GM21515 (cell line): ENCODE data around the gene AKT3.
"Not testable (repeated sequence)": the region's sequence is repeated elsewhere in the genome, so short reads cannot be mapped to it uniquely, and the experiment has no call there.

Source experiments
- ATAC-seq: cut with Tn5 transposase; IDR thresholded peaks from one replicate; pipeline ENCODE4 v1.9.1; 2021; ENCODE audit not compliant: unreplicated experiment

The AKT3 gene

DNA sequence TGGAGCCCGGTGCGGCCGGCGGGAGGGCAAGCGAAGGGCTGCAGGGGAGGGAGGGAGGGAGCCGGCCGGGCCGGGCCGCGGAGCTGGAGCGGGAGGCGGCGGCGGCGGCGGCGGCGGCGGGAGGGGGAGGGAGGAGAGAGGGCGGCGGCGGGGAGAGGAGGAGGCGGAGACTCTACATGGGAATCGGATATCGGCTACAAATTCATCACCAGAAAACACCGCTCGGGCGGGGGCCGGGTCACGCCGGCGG is at the start of gene AKT3:
TSS of gene AKT3 (minus strand) at position 42 of the 250 bp plus-strand sequence. CDS start 7,073 bp downstream, outside the sequence.
- peak; percentile 61 for ATAC-seq

DNA sequence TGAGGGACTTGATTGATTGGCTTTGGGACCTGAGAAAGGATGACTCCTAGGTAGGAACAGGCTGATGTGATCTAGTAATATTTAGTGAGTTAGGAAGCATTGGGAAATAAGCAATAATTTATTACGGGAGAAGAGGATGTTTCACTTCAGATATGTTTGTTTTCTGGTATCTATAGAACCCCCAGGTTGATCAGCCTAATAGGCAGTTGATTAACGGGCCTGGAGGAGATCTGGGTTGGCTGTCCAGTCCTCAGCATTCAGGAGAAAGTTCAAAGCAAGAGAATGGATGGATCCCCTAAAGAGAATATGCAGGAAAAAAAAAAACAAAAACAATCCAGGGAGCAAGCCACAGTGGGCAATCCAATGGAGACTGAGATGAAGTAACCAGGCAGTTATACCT is 48.2 kb upstream of the AKT3 start:
- ATAC-seq = no peak

DNA sequence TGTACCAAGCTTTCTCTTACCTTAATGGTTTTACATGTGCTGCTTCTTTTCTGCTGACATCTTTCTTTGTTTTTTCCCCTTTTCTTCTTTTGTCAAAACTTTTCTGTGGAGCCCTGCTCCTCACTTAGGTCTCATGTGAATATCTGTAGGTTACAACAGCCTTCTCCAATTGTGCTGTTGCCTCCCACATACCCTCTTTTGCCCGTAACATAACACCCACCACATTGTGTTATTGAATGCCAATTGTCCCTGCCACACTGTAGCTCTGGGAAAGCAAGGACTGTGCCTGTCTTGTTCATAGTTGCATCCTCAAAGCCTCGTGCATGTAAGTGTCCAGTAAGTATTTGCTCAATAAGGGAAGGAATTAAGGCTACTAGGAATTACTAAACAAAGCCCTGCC is 46.3 kb upstream of the AKT3 start:
- ATAC-seq = no peak

DNA sequence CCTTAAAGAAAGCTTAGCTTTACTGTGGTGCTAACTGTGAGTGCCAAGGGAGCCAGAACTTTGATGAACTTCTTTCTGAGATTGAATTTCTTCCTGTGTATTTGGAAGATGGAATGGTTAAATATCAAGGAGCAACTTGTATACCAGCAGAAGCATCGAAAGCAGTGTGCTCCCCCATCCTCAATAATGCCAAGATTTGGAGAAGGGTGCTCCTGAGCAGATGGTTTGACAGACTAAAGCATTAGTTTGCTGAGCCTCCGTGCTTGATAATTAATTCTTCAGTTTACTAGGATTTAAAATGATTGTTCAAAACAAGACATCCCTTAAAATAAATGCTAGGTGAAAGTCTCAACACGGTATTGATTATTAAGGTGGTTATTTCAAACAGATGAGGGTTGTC is 42.4 kb upstream of the AKT3 start:
- no peak for ATAC-seq

DNA sequence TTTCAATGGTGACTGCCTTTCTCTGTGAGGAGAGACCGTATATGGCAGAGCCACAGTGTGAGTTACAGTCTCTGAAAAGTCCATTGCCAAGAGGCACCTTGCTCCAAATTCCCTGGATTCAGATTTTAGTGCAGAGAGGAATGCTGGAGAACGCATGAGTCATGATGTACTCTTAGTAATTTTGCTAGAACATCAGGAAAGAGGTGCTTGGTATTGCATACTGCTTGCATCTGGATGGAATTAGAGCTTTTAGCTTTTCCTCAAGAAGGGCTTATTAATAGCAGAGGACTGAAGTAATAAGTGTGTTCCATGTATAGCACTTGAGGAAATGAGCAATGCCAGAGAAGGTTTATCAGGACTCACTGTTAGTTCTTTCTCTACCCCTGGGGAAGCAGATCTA is 40.5 kb upstream of the AKT3 start:
- ATAC-seq = no peak

DNA sequence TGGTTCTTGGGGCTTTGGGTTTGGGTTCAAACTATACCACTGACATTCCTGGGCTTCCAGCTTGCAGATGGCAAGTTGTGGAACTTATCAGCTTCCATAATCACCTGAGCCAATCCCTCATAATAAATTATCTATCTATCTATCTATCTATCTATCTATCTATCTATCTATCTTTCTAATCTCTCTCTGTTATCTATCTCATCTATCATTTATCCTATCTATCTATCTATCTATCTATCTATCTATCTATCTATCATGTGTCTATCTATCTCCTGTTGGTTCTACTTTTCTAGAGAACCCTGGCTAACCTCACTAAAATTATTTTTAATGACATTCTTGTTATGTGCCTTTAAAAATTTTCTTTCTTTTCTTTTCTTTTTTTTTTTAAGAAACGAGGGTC is 35.8 kb upstream of the AKT3 start:
- no peak for ATAC-seq

DNA sequence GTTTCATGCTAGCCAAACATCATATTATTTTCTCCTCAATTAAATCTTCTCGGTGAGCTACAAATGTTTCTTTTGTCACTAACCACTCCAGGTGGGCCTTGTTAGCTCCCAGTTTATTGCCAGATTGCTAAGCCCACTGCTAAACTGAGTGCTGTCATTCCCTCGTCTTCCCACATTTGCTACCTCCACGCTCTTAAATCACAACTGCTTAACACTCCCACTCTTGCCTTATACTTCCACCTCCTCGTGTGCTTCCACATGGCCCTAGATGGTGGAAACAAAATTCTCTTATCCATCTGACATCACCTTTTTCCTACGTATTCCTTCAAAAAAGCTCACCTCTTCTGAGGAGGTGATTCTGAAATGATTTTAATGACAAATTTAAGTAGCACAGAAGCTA is 34.6 kb upstream of the AKT3 start:
- no peak for ATAC-seq

DNA sequence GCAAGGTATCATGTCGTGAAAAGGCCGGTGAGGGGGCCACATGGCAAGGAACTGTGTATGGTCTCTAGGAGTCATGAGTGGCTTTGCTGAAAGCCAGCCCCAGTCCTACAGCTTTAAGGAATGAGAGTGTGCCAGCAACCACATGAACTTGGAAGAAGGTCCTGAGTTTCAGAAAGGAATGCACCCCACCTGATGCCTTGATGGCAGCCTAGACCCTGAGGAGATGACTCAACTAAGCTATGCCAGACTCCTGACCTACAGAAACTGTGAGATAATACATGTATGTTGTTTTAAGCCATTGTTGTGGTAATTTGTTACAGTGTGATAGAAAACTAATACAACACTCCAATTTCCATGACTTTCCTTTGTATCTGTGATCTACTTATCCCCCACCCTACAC is 33.5 kb upstream of the AKT3 start:
- ATAC-seq = no peak

DNA sequence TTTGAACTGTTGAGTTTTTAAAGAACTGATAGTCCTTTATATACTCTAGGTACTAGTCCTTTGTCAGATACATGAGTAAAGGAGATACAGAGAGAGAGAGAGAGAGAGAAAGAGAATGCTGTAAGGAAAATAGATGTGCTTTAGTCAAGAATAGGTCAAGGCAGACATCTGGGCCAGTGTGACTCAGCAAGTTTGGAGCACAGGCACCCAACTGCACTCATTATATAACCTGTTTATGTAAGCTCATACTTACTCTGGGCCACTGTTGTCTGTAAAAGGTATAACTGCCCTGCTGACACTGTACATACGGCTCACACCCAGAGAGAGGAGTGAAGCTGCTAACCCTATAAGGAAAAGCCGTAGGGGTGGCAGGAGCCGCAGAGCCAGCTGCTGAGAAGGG is 32.2 kb upstream of the AKT3 start:
- ATAC-seq = no peak

DNA sequence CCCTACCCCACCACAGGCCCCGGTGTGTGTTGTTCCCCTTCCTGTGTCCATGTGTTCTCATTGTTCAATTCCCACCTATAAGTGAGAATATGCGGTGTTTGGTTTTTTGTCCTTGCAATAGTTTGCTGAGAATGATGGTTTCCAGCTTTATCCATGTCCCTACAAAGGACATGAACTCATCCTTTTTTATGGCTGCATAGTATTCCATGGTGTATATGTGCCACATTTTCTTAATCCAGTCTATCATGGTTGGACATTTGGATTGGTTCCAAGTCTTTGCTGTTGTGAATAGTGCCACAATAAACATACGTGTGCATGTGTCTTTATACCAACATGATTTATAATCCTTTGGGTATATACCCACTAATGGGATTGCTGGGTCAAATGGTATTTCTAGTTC is 27.0 kb upstream of the AKT3 start:
- not testable (repeated sequence) for ATAC-seq

DNA sequence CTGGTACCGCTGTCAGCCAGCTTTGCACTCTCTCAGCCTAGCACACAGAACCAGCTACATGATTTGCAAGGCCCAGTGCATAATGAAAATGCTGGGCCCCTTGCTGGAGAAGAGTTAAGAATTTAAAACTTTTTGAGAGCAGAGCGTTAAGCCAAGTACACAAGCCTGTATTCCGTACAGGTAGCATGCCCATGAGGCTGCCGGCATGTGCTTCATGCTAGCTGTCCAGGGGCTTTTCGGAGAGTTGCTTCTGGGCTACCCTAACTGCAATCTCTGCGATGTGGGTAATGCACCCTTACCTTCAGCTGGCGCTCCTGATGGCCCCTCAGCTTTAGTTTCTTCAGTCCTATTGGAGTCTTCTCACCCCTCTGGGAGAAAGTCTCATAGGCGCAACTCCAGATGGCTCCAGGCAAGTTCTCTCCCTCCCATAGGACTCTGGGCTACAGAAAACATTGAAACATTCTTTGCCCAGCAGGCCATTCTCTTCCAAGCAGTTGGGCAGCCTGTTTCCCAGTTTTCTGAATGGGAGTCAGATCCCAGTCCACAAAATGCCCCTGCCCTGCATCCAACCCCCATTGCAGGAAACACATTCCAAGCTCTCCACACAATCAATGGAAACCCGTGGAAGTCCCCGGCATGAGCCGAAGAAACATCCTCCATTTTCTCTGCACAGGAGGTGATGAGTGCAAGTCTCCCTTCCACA is 5.7 kb upstream of the AKT3 start:
- no peak for ATAC-seq

DNA sequence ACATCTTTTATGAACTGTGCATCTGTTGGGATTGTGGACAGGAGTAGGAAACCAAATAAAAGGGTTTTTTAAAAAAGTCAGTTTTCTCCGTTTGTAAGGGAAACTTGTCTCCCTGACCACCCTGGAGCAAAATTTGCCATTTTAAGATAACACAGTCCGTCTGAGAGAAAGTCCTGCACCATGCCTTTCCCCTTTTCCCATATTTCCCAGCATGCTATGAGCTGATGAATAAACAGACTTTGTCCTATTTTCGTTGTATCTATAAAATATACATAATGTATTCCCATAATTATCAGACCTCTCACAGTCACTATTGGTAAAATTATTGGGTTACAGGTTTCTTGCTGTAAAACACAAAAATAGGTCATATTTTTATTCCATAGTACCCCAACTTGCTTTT is 1.7 kb upstream of the AKT3 start:
- no peak for ATAC-seq

DNA sequence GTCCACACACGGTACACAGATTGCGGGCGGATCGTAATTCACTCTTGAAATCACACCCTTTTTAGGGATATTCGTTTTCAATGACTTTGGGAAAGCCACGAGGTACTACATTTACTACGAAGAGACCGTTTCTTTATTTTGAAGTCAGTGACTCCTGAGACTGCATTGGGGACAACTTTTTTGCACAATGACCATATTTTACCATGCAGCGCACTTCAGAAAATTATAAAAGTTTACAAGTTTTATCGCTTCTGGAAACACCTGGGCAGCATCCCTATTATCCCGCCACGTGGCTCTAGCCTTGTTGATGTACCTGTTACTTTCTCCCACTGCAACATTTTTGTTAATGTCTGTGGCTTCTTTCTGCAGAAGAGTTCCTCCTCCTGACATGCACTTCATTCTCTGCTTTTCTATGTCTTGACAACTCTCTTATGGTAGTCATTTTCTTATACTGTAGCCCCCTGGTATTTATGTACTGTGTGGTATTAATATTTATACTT is 1.3 kb upstream of the AKT3 start:
- no peak for ATAC-seq

DNA sequence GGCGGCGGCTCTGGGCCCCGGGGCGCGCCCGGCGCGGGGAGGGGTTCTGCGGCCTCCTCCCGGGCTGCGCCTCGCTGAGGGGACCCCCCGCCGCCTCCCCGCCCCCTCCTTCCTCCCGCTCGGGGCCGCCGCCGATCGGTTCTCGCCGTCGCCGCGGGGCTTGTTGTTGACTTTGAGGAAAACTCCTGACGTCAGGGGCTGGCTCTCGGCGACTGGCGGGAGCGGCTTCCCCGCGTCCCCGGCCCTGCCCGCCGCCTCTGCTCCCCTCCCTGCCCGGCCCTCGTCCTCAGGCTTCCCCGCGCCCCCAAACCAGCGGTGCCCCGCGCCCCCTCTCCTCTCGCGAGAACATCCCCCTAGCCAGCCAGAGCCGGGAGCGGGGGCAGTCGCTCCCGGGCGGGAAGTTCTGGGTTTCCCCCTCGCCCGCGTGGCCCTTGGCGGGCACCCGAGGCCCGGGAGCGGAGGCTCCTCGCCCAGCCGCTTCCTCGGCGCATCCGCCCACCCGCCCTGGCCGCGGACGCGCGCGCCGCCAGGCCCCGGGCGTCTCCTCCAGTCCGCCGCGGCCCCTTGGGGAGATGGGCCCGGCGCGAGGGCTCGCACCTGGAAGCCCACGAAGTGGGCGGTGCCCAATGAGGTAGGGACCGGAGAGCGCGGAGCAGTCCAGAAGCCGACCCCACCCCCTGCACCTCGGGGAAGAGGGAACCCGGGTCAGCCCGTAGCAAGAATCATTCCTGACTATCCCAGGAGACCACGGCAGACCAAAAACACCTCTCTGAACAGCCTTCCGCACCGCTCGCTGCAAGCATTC is 611 bp upstream of the AKT3 start:
- peak; percentile 51 for ATAC-seq

DNA sequence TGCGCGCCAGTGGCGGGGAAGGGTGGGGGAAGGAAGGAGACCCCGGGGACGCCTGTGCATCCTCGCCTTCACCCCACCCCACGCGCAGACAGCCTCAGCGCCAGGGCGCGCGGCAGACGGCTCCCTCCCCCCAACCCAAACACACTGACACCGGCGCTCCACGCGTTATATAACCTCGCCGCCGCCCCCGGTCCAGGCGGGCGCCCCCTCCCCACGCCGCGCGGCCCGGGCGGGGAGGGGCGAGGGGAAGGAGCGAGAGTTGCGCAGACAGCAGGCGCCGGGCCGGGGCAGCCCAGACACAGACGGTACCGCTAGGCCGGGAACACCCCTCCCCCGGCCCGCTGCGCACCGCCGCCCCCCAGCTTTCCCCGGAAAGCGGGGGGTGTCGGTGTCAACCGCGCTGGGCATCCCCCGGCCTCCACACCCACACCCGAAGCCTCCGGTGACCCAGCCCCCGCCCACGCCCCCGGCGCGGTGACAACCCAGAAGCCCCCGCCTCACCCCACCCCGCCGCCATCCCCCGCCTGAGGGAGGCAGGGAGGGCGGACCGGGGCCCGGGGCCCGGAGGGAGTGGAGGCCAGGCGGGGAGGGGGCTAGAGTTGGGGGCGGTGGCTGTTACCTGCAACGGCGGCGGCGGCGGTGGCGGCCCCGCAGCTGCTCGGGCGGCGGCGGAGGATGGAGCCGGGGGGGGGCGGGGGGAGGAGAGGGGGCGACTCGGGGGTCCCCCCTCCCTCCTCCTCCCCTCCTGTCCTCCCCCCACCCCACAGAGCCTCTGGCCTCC is 432 bp downstream of the AKT3 start:
- ATAC-seq = peak; percentile 26

DNA sequence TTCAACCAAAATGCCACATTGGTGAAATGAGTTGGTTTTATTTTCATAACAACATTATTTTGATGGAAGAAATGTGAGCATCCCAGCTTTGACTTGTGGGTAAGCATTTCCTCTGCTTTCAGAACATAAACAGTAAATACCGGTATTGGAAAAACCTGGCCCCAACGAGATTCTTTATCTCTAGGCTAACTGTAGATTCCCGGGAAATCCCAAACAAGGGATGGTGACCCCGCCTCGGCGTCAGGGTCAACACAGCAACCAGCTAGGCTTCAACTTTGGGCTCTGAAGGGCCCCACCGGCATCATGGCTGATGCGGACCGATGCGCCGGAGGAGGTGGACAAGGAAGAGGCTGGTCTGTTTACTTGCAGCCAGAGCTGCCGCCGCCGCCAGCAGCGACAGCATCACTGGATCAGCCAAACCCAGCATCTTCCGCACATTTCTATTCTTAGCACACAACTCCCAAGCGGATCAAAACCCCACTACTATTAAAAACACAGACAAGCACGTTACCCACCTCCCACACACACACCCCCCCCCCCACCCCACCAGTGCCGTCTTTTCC is 1.1 kb downstream of the AKT3 start:
- peak; percentile 29 for ATAC-seq

DNA sequence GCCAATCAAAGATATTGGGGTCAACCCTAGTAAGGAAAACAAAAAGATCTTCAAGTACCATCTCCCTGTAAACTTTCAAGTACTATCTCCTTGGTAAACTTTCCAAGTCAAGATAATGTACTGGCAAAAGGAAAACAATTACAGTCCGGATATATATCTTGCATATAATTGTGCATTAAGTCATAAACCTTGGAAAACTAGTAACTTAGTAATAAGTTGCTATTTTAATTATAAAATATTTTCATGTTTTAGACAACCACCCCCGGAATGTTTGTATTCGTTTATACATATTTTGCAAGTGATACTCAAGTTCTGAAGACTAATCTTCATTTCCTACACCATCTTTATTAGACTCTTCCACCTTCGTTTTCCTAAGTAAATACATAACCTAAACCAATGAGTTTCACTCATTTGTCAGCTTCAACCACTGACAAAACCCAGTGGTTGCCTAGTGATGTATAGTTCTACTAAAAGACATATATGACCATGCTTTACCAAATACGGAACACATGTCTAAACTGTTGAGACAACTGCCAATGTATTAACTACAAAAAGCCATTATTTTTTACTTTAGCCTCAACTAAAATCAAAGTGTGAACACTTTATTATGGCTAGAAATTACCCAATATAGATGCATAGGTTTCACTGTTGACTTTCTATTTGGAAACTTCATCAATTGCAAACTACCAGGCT is 1.7 kb downstream of the AKT3 start:
- no peak for ATAC-seq

DNA sequence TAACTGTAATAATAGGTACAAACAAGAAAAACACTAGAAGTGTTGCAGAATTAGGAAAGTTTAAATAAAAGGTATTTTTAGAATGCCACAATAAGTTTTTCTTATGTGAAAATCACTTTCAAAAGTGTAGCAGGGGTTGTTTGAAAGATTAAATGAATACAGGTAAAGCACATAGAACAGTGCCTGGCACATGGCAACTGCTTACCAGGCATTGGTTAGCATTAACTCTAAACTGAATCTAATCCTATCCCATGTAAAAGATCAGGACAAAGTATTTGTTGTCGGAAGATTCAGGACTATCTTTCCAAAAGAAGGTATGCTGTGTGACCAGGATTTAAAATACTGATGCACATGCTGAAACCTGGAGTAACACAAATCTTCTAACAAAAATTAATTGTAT is 3.3 kb downstream of the AKT3 start:
- no peak for ATAC-seq

DNA sequence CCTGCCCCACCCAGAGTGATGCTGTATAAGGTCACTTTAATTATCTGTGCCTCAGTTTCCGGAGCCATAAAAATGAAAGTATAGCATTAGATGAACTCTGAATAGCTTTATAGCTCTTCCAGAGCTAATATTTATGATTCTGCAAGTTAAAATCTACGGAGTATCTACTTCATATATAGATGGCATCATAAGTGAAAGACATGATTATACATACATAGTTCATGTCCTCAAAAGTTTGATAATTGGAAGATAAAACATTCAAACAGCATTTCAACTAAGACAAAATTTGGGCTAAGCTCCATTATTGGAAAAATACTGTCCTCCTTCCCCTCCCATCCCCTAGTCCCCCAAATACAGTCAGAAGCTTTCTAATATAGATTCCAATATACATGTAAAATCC is 4.2 kb downstream of the AKT3 start:
- ATAC-seq = no peak

DNA sequence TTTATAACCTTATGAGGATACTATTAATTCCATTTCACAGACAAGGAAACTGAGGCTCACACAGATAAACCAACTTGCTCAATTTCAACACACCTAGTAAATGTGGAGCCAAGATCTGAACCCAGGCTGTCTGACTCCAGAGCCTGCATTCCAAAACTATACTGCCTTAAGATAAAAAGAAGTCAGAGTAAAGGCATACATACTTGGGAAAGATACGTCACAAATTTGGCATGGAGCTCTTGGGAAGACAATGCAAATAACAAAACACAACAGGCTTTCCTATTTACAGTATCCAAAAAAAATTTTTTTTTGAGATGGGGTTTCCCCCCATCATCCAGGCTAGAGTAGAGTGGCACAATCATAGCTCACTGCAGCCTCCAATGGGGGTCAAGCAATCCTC is 5.9 kb downstream of the AKT3 start:
- ATAC-seq = no peak

DNA sequence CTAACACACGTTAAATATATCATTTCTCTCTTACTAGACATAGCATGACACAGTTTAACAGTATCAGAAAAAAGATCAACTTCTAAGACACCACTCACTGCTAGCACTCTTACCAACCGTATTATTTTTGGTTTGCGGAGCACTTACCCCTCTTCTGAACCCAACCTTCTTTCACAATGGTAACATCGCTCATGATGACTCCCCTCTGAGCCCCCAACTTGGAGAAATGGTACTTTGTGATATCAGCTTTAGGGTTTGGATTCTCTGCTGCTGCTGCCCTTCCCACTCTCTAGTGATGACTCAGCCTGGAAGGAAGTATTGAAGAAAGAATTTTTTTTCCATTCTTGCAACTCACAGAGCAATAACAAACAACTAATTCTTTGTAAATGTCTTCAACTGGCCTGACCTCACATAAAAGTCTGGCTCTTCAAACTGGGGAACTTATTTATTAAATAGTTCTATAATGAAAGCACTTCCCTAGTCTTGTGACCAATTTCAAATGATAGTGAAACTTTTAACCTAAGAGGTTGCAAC is 7.0 kb downstream of the AKT3 start:
- ATAC-seq = no peak
